GM19351 (cell line): Measurements from ENCODE around the gene ATP1B4.
"Not testable (repeated sequence)": the region's sequence is repeated elsewhere in the genome, so short reads cannot be mapped to it uniquely, and the experiment has no call there.

Experiments
- ATAC-seq: cut with Tn5 transposase; IDR thresholded peaks from one replicate; pipeline ENCODE4 v1.9.1; 2021; ENCODE audit warnings: mild to moderate bottlenecking, moderate library complexity; ENCODE audit not compliant: unreplicated experiment

The ATP1B4 gene

DNA sequence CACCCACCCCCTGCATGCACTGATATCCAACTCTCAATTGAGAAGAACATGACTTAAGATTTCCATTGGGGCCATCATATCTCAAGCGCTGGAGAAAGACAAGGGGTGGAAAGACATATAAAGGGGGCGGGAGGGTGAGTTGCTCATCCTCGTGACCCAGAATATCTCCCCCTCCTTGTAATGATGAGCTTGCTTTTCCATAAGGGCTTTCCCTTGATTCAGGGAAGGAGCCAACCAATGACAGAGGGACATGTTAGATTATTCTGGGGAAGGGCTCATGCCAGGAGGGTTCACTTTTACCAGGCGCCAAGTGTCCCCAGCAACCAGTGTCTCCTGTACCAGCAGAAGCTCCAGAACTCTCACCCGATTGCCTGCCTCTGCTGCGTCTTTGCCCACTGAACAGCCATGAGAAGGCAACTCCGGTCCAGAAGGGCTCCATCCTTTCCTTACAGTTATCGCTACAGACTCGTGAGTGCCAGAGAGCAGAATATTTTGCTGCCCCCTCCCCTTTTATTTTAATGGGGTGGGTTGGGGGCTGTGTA is at the start of gene ATP1B4:
ATP1B4 (plus strand) TSS at position 326 of the 542 bp plus-strand sequence; CDS start at position 406, 80 bp downstream.
- no peak for ATAC-seq

DNA sequence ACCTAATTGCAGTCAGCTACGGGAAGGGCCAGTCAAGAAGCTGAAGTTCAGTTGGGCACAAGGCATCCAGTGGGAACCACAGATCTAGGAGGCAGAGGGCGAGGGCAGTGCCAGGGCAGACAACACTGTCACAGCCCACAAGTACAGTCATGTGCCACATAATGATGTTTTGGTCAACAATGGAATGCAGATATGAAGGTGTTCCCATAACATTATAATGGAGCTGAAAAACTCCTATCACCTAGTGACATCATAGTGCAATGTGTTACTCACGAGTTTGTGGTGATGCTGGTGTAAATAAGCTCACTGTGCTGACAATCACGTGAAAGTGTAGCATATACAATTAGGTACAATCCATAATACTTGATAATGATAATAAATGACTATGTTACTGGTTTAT is 46.1 kb upstream of the ATP1B4 start:
- no peak for ATAC-seq

DNA sequence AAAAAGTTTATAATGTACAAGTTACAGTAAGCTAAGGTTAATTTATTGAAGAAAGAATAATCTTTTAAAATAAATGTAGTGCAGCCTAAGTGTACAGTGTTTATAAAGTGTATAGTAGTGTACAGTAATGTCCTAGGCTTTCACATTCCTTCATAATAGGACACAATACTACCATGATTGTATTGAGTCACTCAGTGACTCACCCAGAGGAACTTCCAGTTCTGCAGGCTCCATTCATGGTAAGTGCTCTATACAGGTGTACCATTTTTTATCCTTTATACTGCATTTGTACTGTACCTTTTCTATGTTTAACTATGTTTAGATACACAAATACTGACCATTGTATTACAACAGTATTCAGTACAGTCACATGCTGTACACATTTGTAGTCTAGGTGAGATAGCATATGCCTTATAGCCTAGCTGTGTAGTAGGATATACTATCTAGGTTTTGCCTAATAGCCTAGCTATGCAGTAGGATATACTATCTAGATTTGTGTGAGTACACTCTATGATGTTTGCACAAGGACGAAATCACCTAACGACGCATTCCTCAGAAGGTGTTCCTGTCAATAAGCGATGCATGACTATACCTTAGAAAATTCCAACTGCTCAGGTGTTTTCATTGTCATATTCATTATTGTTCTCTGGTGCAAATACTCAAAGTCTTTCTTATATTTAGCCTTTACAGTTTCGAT is 45.2 kb upstream of the ATP1B4 start:
- no peak for ATAC-seq

DNA sequence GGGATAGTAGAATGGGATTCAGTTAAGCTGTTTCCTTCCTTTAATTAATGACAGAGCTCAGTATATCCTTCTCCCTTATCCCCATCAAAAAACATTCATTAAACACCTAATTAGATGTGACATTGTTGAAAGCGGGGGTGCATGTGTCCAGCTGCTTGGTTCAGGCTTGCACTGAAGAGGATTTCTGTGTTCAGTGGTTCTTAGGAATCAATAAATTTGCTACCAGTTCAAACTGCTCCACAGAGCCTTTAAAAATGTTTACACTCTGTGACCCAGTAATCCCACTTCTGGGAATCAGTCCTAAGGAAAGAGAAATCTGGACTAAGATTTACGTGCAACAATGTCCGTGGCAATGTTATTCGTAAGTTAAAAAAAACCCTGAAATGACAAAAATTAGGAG is 43.5 kb upstream of the ATP1B4 start:
- no peak for ATAC-seq

- no peak for ATAC-seq
These were observed 40.2 kb upstream of the ATP1B4 start for GRCh38 chrX:120321520-120322281.

DNA sequence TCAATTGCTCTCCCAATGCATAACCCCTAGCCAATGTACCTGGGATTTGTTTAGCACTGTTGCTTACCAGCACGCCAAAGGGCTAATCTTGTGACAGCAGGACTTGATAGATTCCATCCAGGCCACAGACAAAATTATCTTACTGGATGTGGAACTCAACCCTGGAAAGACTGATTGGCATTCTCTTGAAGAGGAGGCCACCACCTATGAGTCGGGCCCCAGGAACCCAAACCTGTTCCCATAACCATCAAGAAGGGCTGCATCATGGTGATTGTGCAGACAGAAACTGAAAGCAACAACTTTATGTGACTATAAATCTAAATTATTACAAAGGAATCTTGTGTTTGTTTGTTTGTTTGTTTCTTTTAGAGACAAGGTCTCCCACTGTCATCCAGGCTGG is 30.8 kb upstream of the ATP1B4 start:
- ATAC-seq: no peak

GRCh38 chrX:120332394-120332793 is 29.5 kb upstream of the ATP1B4 start:
- ATAC-seq: no peak

DNA sequence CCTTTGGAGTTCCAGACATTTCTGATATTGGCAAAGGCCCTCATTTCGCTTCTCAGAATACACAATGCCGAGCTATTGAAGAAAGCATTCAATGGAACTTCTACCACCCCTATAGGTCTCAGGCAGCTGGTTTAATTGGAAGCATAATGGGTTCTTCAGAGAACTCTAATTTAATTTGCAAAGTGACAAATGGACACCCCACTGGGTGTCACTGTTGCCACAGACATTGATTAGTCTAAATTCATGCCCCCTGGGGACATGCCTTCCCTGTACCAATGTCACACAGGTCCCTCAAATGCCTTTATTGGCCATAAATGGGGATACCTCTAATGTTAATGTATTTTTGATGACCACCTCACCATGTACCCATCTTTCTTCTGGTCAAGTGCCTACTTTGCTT is 27.7 kb upstream of the ATP1B4 start:
- no peak for ATAC-seq

DNA sequence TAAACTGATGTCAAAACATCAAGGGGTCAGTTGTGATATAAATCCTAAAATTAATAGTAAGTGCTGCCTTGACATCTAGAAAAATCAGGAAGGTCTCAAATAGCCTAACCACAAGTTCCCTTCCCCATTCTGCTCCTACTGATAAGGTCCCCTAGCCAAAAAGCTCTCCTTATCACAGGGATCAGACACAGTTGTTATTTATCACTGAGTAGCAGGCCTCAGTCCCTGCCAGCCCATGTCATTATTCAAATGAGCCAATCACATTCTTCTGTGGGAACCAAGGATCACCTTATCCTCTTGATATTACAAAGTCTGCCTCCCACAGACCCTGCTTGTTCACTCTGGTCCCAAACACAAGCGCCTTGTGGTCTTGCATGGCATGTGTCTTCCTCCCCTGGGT is 27.3 kb upstream of the ATP1B4 start:
- ATAC-seq: no peak

DNA sequence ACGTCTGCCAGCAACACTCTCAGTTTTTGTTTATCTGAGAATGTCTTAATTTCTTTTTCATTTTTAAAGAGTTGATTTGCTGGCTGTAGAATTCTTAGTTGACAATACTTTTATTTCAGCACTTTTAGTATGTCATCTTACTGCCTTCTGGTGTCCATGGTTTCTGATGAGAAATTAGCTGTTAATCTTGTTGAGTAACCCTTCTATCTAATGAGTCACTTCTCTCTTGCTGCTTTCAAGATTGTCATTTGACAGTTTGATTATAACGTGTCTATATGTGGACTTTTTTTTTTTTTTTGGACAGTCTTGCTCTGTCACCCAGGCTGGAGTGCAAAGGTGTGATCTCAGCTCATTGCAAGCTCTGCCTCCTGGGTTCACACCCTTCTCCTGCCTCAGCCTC is 26.6 kb upstream of the ATP1B4 start:
- ATAC-seq: no peak

- no peak for ATAC-seq
These were observed 25.0 kb upstream of the ATP1B4 start for GRCh38 chrX:120336899-120337298.

DNA sequence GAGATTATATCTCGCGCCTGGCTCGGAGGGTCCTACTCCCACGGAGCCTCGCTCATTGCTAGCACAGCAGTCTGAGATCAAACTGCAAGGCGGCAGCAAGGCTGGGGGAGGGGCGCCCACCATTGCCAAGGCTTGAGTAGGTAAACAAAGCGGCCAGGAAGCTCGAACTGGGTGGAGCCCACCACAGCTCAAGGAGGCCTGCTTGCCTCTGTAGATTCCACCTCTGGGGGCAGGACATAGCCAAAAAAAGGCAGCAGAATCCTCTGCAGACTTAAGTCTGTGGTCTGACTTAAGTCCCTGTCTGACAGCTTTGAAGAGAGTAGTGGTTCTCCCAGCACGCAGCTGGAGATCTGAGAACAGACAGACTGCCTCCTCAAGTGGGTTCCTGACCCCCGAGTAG is 17.3 kb upstream of the ATP1B4 start:
- ATAC-seq: not testable (repeated sequence)

GRCh38 chrX:120350450-120351138 is 11.3 kb upstream of the ATP1B4 start:
- ATAC-seq: no peak

- no peak for ATAC-seq
These were observed 5.8 kb upstream of the ATP1B4 start for GRCh38 chrX:120356084-120356483.

GRCh38 chrX:120357186-120357585 is 4.7 kb upstream of the ATP1B4 start:
- no peak for ATAC-seq

DNA sequence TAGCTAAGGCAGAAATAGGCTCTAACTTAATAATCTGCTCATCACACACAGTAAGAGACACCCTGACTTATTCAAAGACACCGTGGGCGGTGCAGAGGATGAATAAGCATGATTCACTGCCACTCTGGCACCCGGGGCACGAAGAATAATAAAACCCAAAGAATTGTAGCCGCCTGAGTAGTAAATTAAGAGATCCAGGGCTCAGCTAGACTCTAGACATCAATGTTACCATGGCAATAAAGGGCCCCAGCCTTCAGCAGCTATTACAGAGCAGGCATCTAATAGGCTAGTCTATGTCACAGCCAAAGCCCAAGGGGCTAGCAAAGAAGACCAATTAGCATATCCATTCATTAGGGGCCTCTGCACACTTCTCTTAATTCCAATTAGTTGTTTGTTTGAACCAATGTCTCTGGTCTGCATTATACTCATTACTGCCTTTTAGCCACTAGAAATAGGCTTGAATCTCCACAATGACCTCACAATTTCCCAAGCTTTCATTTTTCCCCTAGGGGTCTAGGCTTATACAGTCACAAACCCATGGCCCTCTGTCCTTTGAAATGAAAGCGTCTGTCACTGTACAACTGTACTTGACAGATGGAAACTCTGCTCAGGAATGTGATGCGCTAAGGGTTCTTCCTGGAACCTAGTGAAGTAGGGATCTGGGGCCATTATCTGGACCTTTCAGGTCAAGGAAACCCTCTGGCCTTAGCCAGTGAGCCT is 3.0 kb upstream of the ATP1B4 start:
- no peak for ATAC-seq

GRCh38 chrX:120365320-120365719 is 3.4 kb downstream of the ATP1B4 start:
- peak; percentile 79 for ATAC-seq

GRCh38 chrX:120365968-120366367 is 4.1 kb downstream of the ATP1B4 start:
- no peak for ATAC-seq

GRCh38 chrX:120366794-120367193 is 4.9 kb downstream of the ATP1B4 start:
- no peak for ATAC-seq

GRCh38 chrX:120367402-120368109 is 5.7 kb downstream of the ATP1B4 start:
- no peak for ATAC-seq
